Spleen (tissue), 7 donors: ENCODE results near the gene ETV3.

Experiments used
- POLR2A ChIP-seq, 3 donors: fragments of 450-650 bp; IDR thresholded peaks; one replicate each; pipeline ENCODE4 v1.5.1; 2017; ENCODE audit warnings: antibody characterized with exemption in 3 of 3, mild to moderate bottlenecking in 1 of 3
- POLR2AphosphoS5 ChIP-seq, 3 donors: sonication (generic); formaldehyde crosslinking; IDR thresholded peaks; one replicate each; pipeline ENCODE4 v1.5.1; 2017; ENCODE audit warnings: antibody characterized with exemption in 3 of 3
- TF ChIP-seq, protein P1 (sequence below), 11 experiments: fragments of 200-600 bp in 7 of 11; fragments of 450-650 bp in 4 of 11; sonication (generic) in 4 of 11; IDR thresholded peaks in 8 of 11; conservative IDR thresholded peaks in 3 of 11; 1 replicate in 7 of 11; 2 replicates in 4 of 11; pipeline versions ENCODE4 v1.4.0 to v1.8.0; 2016 to 2021; ENCODE audit warnings: antibody characterized with exemption in 11 of 11, inconsistent platforms in 4 of 11, mild to moderate bottlenecking in 1 of 11
- donor health status: DM: no; HTN: no; CAD: no; lungs with moderate emphysema.
- donor health status: DM: no; HTN: no; CAD: no.
- donor health status: DM: no; HTN: no; CAD: no.

DNA sequence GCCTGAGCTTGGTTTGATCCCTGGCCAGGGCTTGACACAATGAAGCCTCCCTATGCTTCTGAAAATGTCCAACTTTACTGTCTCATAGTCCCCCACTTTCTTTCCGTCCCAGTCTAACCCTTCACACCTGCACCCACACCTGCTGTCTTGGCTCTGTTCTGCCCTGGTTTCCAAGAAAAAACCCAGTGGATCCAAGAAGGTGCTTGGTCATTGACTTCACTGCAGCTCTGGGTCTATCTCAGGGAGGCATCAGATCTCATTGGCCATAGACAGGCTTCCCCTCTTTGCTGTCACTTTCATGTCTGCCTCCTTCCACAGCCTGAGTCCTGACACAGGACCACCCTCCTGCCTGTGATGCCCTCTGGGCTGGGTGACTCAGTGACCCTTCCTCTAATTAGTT is 37.8 kb upstream of the ETV3 start:
- TF ChIP-seq, protein P1, sequence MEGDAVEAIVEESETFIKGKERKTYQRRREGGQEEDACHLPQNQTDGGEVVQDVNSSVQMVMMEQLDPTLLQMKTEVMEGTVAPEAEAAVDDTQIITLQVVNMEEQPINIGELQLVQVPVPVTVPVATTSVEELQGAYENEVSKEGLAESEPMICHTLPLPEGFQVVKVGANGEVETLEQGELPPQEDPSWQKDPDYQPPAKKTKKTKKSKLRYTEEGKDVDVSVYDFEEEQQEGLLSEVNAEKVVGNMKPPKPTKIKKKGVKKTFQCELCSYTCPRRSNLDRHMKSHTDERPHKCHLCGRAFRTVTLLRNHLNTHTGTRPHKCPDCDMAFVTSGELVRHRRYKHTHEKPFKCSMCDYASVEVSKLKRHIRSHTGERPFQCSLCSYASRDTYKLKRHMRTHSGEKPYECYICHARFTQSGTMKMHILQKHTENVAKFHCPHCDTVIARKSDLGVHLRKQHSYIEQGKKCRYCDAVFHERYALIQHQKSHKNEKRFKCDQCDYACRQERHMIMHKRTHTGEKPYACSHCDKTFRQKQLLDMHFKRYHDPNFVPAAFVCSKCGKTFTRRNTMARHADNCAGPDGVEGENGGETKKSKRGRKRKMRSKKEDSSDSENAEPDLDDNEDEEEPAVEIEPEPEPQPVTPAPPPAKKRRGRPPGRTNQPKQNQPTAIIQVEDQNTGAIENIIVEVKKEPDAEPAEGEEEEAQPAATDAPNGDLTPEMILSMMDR (IDR thresholded peaks at IDR 0.05 in 8 of 11, conservative IDR thresholded peaks at IDR 0.05 in 3 of 11) = no peak
- TF ChIP-seq POLR2A (IDR thresholded peaks at IDR 0.05) (no peak), POLR2AphosphoS5 (IDR thresholded peaks at IDR 0.05) (no peak)
